ENCODE results near the gene RAET1E.
"Not testable (repeated sequence)": the region's sequence is repeated elsewhere in the genome, so short reads cannot be mapped to it uniquely, and the experiment has no call there.

Gene RAET1E

DNA sequence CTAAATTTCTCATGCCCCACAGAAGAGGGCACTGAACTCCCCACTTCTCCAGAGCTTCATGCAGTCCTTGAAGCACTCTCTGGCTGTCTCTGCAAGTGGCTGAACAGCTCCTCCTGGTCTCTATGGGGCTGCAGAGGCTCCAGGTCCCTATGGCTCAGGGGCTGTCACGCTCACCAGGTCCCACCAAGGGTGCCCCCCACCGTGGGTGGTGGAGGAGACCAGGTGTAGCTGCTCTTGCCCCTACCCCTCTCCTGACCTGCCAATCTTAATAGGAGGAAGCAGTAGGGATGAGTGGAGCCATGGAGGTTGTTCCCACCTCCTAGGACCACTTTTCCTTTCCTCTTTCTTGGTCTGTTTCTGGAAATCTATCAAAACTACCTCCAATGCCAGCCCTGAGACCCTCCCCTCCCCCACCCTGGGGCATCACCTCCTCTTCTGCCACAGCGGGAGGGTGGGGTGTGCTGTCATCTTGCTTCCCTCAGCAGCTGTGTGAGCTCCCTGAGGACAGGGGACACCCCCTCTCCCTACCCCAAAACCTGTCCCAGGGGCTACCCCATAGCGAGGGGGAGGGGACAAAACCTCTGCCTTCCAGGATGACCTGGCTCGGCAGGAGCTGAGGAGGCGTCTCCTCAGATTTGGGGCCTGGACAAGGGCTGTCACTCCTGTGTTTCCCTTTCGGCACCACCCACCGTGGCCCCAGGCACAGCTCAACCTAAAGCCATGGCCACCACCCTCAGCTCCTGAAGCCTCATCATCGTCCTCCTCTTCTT is 12.0 kb upstream of the RAET1E start:
- no peak for DNase-seq (ENCODE audit: low spot score)

DNA sequence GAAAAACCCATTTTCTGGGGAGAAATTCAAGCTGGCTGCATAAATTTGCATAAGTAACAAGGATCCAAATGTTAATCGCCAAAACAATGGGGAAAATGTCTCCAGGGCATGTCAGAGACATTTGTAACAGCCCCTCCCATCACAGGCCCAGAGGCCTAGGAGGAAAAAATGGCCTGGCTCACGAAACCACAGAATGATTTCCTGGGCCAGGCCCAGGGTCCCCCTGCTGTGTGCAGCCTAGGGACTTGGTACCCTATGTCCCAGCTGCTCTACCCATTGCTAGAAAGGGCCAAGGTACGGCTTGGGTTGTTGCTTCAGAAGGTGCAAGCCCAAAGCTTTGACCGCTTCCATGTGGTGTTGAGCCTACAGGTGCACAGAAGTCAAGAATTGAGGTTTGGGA is 10.6 kb upstream of the RAET1E start:
- not testable (repeated sequence) for DNase-seq (ENCODE audit: low spot score)

DNA sequence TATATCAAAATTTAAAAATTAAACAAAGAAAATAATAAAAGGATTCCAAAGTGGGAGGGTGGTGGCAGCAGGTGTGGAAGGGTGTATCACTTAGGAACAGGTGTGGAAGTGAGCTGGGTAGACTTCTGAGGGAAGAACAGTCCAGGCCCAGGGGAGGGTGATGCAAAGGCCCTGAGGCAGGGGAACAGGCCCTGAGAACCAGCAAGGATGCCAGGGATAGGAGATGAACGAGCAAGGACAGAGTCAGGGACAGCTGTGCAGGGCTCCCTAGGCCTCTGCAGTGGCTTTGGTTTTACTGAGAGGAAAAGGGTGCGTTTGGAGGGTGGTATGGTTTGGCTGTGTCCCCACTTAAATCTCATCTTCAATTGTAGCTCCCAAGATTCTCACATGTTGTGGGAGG is 9.4 kb upstream of the RAET1E start:
- DNase-seq (ENCODE audit: low spot score): no peak

- DNase-seq (ENCODE audit: low spot score): no peak
Measured at GRCh38 chr6:149906405-149906804, 8.5 kb upstream of the RAET1E start.

DNA sequence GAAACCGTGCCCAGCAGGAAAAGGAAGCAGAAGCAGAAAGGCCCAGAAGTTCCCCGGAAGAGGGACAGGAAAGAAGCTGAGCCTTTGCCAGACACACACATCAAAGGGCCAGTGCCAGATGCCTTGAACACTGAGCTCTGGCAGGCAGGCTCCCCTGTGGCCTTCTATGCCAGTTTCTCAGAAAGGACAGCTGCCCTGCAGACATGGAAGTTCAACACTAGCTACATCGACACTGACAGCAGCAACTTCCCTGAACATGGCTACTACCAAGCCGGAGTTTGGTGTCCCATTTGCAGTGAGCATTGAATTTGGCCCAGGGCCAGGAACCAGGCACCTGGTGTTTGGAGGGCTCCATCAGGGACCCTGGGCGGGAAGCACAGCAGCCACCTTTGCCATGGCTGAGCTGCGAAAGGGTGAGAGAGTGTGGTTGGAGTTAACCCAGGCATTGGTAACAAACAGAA is 8.0 kb upstream of the RAET1E start:
- no peak for DNase-seq (ENCODE audit: low spot score)

DNA sequence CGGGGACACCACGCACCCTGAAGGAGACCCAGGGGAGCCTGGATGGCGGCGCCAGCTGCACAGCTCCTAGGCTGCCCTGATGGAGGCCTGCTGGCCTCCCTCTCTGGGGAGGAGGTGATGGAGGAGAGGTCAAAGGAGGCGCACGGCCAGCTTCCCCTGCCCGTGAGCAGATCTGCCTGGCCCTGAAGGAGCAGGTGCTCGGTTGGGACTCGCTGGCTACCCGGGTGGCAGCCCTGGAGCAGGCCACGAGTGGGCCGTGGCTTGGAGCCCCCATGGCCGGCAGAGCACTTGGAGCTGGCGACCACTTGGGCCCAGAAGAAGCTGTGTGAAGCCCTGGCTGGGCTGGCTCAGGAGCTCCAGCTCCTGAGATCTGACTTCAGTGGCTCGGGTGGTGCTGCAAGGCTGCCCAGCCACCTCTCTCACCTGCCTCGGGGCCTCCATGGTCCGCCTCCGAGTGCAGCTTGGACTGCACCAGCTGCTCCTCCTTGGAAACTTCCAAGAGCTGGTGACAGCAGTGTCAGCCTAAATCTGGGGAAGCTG is 7.5 kb upstream of the RAET1E start:
- DNase-seq (ENCODE audit: low spot score): no peak

- DNase-seq (ENCODE audit: low spot score): no peak
Measured at GRCh38 chr6:149904661-149905370, 6.9 kb upstream of the RAET1E start.

- DNase-seq (ENCODE audit: low spot score): no peak
Measured at GRCh38 chr6:149903938-149904611, 6.2 kb upstream of the RAET1E start.

- DNase-seq (ENCODE audit: low spot score): no peak
Measured at GRCh38 chr6:149901444-149902140, 3.7 kb upstream of the RAET1E start.

DNA sequence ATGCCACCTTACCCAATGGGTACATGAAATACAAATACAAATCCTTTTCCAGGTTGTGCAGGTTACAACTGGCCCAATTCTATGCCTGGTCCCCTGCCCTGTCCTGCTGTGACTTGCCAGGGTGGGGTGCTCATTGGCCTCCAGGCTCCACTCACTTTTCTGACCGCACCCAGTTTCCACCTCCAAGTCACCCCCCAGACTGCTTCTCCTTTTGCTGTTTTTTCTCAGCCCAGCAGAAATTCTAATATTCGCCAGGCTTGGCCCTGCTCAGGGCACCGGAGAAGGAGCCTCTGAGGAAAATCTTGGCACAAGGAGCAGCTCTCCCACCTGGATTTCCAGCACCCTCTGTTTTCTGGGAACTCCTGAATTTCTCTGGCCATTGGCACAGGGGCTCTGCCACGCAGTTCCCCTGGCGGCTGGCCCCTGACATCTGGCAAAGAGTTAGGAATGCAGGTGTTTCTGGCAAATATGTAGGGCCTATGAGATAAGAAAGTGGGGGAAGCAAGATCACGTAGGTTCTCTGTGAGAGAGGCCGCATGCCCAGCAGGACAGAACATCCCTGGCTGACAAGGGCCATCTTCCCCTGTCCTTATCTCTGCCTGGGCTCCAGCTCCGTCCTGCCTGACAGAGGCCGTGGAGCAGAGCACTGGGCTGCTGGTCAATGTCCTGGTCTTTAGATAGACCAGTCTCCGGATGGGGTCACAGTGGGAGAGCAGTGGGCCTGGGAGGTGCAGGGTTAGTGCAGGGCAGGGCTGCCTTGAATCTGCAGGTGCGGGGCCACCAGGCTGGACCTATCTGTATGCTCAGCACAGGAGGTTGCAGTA is 2.9 kb upstream of the RAET1E start:
- DNase-seq (ENCODE audit: low spot score): no peak

DNA sequence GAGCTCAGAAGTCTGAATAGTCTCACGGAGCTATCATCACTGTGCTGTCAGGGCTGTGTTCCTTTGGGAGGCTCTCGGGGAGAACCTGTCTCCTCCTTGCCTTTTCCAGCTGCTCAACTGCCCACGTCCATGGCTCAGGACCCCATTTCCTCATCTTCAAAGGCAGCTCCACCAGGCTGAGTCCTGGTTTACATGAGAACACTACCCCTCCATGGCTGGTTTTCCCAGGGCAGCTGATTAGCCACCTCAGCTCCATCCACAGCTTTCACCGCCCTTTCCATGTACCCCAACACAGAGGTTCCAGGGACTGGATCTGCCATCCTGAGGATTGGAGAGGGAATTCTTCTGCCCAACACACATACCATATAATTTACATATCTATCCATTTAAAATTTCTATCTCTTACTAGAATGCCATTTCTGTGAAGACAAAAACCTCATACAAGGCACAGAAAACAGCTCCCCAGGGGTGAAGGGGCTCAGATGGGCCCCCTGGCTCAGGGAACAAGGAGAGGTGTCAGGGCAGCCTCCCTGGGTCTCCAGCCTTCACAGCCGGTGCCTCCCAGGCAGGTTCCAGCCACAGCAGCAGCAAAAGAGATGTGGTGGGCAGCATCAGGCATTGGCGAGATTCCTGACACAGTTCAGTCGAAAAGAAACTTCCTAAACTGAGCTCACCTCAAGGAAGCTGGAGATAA is 2.2 kb upstream of the RAET1E start:
- DNase-seq (ENCODE audit: low spot score): no peak

DNA sequence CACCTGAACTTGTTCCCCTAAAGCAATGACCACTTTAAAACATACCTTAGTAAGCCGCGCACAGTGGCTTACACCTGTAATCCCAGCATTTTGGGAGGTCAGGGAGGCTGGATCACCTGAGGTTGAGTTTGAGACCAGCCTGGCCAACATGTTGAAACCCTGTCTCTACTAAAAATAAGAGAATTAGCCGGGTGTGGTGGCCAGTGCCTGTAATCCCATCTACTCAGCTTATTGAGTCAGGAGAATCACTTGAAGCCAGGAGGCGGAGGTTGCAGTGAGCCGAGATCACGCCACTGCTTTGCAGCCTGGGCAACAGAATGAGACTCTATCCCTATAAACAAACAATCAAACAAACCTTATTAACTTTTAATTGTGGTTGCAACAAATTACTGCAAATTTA is 1.6 kb upstream of the RAET1E start:
- DNase-seq (ENCODE audit: low spot score): no peak

DNA sequence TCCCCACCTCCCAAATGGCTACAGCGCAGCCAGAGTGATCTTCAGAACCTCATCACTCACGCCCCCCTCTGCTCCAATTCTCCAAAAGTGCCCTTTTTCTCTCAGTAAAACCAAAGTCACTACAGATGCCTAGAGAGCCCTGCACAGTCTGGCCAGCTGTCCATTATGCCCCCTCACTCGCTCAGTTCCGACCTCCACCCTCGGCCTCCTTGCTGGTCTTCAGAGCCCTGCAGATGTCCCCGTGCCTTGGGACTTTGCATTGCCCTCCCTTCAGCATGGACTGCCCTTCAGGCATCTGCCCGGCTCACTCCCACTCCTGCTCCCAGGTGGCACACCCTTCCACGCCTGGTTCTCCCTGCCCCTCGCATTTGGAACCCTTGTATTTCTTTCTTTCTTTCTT is 1.1 kb upstream of the RAET1E start:
- DNase-seq (ENCODE audit: low spot score): no peak

GRCh38 chr6:149897015-149897697 is 757 bp downstream of the RAET1E start:
- DNase-seq (ENCODE audit: low spot score): no peak

DNA sequence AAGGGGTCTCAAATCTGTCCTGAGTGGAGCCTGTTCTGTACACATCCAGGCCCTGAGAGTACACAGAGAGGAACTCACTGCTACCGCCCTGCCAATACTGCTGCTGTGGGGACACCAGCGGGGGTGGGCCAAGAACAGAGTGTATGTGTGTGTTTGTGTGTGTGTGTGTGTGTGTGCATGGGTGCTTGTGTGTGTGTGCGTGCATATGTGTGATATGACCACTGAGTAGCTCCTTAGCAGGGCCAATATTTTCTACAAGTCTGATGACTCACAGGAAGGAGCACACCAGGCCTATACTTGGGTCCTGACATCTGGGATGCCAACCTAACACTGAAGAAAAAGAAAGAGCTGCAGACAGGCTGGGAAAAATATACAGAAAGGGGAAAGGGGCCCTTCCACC is 1.4 kb downstream of the RAET1E start:
- DNase-seq (ENCODE audit: low spot score): no peak

DNA sequence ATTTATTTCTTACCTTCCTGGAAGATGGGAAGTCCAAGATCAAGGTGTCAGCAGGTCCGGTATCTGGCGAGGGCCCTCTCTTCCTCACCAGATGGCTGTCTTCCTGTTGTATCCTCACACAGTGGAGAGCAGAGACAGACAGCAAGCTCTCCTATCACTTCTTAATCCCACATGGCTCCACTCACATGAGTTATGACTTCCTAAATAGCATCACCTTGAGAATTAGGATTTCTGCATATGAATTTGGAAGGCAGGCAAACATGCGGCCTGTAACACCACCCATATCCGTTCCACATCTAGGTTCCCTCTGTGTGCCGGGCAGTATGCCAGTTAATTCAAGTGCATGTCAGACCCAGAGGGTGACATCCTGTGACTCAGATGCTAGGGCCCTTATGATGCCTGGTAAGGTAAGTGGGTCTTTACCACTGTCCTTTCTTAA is 2.1 kb downstream of the RAET1E start:
- DNase-seq (ENCODE audit: low spot score): no peak

DNA sequence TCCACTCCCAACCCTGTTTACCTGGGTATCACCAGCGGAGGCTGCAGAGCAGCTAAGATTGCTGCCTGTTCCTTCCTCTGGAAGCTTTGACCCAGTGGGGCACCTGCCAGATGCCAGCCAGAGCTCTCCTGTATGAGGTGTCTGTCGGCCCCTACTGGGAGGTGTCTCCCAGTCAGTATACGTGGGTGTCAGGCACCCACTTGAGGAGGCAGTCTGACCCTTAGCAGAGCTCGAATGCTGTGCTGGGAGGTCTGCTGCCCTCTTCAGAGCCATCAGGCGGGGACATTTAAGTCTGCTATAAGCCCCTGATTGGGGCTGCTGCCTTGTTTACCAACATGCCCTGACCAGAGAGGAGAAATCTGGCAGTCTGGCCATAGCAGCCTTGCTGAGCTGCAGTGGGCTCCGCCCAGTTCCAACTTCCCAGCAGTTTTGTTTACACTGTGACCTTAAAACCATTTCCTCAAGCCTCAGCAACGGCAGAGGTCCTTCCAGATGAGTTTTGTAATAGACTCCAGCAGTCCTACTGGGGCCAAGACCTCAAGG is 2.8 kb downstream of the RAET1E start:
- no peak for DNase-seq (ENCODE audit: low spot score)

DNA sequence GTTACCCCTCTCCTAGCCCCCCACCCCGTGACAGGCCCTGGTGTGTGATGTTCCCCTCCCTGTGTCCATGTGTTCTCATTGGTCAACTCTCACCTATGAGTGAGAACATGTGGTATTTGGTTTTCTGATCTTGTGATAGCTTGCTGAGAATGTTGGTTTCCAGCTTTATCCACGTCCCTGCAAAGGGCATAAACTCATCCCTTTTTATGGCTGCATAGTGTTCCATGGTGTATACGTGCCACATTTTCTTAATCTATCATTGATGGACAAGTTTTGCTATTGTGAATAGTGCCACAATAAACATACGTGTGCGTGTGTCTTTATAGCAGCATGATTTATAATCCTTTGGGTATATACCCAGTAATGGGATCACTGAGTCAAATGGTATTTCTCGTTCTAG is 6.0 kb downstream of the RAET1E start:
- not testable (repeated sequence) for DNase-seq (ENCODE audit: low spot score)

DNA sequence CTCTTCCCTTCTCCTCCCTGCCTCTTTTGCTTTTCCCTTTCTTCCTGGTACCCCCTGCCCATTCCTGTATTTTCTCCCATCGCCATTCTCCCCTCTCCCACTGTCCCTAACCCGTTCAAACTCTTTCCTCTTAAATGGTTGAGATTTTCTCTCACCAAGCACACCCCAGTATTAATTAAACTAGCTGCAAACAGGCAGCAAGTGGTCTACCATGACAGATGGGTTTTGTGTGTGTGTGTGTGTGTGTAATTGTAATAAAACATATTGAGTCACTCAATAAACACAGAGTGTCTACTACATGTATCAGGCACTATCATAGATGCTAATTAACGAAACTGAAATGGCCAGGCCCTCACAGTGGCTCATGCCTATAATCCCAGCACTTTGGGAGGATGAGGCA is 6.7 kb downstream of the RAET1E start:
- DNase-seq (ENCODE audit: low spot score): no peak

- DNase-seq (ENCODE audit: low spot score): no peak
Measured at GRCh38 chr6:149890629-149891045, 7.3 kb downstream of the RAET1E start.
